GM12872 (cell line): ENCODE results near the gene FAM50A.

Source experiments
- CTCF ChIP-seq: IDR thresholded peaks from 3 replicates; pipeline ENCODE4 v1.5.1; 2011; ENCODE audit warnings: low read depth, mild to moderate bottlenecking, low read length, moderate library complexity; ENCODE audit not compliant: insufficient read depth

The FAM50A gene

GRCh38 chrX:154445776-154446175 is 1.8 kb downstream of the FAM50A start:
- no peak for TF ChIP-seq CTCF

GRCh38 chrX:154446430-154446829 is 2.5 kb downstream of the FAM50A start:
- TF ChIP-seq CTCF: no peak

GRCh38 chrX:154448484-154448883 is 4.5 kb downstream of the FAM50A start:
- no peak for TF ChIP-seq CTCF

- no peak for TF ChIP-seq CTCF
Observed at GRCh38 chrX:154449618-154450017, 5.7 kb downstream of the FAM50A start.

- no peak for TF ChIP-seq CTCF
Observed at GRCh38 chrX:154450312-154450711, 6.4 kb downstream of the FAM50A start.

- TF ChIP-seq CTCF: no peak
Observed at GRCh38 chrX:154452823-154453222, 8.9 kb downstream of the FAM50A start.

- no peak for TF ChIP-seq CTCF
Observed at GRCh38 chrX:154457491-154458115, 13.7 kb downstream of the FAM50A start.
